ENCODE results near the gene TNPO3.
A peak's percentile ranks its signal among the peaks of the same experiment; 100 is the strongest.
"Not testable (repeated sequence)": the region's sequence is repeated elsewhere in the genome, so short reads cannot be mapped to it uniquely, and the experiment has no call there.

The TNPO3 gene

DNA sequence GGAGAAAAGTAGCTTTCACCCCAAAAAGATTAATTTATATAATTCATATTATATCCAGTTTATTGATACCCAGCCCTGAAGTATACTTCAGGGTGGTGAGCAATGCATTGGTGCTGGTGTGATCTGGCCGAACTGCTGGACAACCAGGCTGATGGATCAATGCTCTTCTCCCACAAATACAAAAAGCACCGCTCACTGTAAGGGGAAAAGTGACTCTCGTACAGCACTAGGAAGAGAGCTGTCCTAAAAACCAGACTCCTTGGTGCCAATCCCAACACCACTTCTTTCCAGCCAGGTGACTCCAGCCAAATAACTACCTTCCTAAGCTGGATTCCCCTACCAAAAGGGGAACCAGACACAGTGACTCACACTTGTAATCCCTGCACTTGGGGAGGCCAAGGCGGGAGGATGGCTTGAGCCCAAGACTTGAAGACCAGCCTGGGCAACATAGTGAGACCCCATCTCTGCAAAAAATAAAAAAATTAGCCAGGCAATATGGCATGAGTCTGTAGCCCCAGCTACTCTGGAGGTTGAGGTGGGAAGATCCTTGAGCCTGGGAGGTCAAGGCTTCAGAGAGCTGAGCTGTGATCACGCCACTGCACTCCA lies 13.1 kb upstream of the TNPO3 start:
- DNase-seq: no peak

DNA sequence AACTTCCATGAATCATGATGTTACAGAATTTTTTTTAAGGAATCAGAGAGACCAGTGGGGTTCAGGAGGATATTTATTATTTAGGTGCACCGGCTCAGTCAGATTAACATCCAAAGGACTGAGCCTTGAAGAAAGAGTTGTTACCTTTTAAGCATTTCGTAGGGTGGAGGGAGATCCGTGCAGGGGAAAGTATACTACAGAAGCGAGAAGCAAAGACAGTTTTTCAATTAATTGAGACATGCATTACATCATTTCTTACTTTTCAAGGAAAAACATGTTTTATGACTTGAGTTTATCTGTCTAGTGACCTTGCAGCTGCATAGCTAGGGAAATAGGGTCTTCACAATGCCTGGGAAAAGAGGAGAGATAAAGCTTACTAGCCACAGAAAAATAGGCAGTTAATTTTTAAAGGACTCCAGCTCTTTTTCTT lies 12.2 kb upstream of the TNPO3 start:
- not testable (repeated sequence) for DNase-seq

DNA sequence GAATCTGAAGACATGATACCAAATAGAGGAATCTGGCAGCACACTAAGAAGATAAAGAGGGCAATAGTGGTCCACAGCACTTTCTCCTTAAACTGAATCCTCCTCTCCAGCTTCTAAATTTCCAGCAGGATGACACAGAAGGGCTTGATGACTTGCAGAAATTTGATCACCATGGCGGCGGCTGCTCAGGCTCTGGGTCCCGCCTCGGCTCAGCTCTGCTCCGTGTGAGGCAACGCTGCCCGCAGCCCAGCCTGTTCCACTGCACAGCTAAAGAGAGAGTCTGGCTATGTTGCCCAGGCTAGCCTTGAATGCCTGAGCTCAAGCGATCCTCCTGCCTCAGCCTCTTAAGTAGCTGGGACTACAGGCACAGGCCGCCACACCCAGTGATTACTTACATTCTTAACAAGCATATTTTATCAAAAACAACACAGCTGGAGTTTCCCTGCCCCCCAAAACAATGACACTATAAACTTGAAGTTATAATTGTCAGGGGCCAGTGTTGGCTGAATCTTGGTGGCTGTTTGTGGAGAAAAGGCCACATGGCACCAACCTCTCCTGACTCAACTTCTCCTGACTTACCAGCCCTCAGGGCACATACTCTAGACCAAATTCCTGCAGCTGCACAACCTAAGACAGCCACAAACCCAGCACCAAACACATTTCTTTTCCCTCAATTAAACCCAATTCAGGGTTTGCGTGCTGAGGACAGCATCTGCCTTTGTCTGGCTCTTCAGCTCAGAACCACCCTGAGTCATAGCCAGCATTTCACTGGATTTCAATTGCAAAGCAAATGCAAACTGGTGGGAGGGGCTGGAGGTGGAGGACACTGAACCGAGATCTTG lies 11.6 kb upstream of the TNPO3 start:
- peak; percentile 3 for DNase-seq

DNA sequence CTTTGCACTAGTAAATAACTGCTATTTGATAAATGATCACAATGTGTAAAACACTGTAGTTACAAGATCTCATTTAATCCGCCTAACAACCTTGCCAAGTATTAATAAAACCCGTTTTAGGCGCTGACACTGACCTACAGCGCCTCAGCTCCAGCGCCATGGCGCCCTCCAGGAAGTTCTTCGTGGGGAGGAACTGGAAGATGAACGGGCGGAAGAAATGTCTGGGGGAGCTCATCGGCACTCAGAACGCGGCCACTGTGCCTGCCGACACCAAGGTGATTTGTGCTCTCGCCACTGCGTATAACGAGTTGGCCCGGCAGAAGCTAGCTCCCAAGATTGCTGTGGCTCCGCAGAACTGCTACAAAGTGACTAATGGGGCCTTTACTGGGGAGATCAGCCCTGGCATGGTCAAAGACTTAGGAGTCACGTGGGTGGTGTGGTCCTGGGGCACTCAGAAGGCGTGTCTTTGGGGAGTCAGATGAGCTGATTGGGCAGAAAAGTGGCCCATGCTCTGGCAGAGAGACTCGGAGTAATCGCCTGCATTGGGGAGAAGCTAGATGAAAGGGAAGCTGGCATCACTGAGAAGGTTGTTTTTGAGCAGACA lies 1.1 kb upstream of the TNPO3 start:
- DNase-seq: no peak

DNA sequence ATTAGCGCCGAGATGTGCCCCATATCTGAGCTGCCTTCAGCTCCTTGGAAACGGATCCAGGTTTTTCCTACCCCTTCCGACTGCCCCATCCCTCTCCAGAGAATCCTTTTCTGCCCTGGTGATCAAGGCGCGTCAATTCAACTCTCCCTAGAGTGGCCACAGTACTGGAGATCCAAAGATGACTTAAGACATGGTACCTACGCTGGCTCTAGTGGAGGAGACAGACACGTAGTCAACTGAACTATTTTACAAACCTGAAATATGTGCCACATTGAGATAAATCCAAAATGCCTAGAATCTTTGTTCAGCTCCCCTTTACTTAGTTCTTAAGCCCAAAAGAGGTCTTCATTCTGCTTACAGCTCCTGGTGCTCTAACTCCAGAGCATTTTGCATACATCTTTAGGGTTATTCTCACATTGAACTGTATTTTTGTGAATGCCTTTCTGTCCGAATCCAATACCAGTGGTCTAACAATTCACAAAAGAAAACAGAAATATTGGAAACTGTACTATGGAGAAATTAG lies 444 bp upstream of the TNPO3 start:
- DNase-seq: no peak

DNA sequence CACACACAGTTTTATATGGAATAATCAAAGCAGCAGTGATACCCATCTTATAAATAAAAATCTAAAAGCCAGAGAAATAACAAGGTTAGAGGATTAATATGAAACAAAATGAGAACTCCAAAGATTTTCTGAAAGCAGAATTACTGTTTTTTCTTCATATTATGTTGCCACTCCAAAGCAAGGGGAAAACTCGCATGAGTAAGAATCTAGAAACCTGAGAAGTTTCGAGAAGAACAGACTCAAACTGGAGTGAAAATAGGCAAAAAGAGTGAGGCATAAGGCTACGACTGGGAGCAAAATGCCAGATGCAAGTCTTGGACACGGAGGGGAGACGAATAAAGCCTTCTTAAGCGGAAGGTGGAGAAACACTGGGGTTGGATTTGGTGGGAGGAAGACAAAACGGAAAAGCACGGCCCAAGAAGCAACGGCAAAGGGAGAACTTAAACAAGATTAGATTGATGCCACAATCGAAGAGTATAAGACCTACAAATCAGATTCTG lies 923 bp downstream of the TNPO3 start:
- no peak for DNase-seq

DNA sequence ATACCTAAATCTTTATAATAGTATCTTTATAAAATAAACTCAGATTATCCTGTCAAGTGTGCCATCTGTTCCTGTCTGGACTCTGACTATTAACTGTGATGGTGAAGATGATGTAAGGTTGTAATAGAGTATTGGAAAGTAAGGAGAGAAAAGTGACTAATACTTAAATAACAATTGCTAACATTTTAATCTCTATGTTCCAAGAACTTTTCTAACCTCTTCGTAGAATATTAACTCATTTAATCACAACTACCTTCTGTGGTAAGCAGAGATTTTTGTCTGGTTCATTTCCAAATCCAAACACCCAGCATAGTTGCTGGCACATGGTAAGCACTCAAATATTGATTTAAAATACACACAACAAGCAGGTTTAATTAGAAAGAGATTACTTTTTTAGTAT lies 2.5 kb downstream of the TNPO3 start:
- no peak for DNase-seq

DNA sequence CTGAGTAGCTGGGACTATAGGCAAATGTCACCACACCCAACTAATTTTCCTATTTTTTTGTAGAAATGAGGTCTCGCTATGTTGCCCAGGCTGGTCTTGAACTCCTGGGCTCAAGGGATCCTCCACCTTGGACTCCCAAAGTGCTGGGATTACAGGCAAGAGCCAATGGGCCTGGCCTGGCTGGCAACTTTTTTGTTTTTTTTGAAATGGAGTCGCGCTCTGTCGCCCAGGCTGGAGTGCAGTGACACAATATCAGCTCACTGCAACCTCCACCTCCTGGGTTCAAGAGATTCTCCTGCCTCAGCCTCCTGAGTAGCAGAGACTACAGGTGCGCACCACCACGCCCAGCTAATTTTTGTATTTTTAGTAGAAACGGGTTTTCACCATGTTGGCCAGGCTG lies 3.5 kb downstream of the TNPO3 start:
- not testable (repeated sequence) for DNase-seq

DNA sequence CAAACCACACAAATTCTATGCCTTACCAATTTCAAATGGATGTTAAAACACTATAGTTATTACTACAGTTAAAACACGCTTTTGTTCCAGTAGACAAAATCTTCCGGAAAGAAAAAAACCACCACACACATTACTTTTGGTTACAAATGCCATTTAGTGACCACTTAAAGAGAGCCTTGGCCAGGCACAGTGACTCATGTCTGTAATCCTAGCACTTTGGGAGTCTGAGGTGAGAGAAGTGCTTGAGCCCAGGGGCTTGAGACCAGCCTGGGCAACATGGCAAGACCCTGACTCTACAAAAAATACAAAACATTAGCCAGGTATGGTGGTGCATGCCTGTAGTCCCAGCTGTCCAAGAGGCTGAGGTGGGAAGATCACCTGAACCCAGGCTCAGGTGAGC lies 7.2 kb downstream of the TNPO3 start:
- no peak for DNase-seq

DNA sequence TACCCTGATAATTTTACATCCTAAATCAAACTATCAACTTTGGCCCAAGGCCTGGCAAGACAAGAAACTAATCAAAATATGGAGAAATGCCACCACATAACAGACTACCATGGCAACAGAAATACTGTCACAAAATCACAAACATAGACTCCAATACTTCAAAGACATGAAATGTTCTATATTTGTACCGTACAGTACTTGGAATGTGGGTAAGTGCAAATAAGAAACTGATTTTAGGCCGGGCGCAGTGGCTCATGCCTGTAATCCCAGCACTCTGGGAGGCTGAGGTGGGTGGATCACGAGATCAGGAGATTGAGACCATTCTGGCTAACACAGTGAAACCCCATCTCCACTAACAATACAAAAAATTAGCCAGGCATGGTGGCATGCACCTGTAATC lies 9.2 kb downstream of the TNPO3 start:
- no peak for DNase-seq

DNA sequence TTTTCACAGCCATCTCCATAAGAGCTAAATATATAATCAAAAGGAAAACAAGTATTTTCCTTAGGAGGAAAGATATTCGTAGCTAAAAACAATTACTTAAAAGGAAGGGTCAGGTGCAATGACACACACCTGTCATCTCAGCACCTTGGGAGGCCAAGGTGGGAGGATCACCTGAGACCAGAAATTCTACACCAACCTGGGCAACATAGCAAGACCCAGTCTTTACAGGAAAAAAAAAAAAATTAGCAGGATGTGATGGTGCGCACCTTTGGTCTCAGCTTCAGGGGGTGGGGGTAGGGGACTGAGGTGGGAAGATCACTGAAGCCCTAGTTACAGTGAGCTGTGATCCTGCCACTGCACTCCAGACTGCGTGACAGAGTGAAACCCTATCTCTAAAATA lies 11.9 kb downstream of the TNPO3 start:
- no peak for DNase-seq

DNA sequence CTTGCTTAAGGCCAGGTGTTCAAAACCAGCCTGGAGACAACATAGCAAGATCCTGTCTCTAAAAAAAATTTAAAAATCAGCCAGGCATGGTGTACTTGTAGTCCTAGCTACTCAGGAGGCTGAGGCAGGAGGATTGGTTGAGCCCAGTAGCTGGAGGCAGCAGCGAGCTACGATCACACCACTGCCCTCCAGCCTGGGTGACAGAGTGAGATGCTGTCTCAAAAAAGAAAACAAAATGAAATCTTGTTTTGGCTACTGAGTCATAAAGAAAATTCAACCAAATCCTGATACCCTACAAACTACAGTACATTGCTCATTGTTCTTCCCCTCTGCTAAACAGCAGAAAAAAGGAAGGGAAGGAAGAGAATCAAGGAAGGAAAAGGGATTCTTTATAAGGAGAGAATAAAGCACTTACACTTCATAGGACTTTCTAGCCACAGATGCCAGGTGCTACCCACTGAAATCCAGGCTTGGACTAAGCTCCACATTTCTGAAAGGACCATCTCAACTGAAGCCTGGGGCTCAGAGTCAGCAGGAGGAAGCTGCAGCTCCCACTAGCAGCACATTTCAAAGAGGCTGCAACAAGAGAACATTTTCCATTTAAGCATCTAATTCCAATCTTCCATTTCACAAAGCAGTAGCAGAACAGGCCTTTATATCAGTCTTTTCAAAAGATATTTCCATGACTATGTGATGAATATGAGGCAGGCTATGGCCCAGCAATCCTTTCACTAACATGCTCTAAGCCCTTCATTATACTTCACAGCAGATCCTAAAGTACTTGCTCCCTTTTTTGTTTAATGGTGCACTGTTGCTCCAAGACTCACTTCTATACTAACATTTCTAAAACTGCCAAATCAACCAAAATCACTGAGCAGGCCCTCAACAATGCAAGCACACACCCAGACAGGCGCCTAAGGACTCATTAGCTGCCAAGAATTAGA lies 13.5 kb downstream of the TNPO3 start:
- no peak for DNase-seq

DNA sequence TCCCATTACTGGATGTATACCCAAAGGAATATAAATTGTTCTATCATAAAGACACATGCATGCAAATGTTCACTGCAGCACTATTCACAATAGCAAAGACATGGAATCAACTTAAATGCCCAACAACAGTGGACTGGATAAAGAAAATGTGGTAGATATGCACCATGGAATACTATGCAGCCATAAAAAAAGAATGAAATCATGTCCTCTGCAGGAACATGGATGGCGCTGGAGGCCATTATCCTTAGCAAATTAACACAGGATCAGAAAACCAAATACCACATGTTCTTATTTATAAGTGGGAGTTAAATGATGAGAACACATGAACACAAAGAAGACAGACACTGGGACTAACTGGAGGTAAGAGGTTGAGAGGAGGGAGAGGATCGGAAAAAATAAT lies 16.4 kb downstream of the TNPO3 start:
- not testable (repeated sequence) for DNase-seq

DNA sequence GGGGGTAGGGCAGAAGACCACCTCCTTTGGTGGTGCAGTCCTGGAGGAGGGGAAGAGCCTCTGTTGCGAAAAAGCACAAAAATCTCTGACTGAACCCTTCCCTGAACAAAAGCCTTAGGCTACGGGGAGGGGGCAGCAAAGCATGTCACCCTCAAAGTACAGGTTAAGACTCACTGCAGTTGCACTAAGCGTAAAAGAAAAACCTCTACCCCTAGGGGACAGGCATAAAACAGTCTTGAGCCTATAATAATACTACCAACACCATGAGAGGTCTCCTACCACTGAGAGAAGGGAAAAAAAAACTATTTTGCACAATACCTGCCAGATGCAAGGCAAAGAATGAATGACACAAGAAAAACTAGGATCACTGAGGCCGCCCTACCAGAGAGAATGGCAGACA lies 17.3 kb downstream of the TNPO3 start:
- DNase-seq: no peak

DNA sequence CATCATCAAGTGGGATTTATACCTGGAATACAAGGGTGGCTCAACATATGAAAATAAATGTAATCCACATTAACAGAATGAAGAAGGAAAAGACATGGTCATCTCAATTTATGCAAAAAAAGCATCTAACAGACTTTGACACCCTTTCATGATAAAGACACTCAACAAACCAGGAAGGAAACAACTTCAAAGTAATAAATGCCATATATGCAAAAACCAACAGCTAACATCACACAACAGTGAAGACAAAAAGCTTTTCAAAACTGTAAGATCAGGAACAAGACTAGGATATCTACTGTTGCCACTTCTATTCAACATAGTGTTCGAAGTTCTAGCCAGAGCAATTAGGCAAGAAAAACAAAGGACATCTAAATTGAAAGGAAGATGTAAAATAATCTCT lies 22.9 kb downstream of the TNPO3 start:
- no peak for DNase-seq

DNA sequence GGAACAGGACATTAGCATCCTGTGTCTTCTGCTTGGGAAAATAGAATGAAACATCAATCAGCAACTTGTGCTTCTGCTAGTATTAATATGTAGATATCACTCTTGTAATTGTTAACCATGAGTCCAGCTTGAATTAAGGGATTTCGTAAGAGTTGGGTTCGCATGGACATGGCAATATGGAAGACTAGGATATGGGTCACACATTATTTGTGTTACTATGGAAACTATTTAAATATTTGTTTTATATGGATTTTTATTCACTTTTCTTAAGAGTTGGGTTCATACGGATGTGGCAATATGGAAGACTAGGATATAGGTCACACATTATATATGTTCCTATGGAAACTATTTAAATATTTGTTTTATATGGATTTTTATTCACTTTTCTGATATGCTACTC lies 24.5 kb downstream of the TNPO3 start:
- no peak for DNase-seq

DNA sequence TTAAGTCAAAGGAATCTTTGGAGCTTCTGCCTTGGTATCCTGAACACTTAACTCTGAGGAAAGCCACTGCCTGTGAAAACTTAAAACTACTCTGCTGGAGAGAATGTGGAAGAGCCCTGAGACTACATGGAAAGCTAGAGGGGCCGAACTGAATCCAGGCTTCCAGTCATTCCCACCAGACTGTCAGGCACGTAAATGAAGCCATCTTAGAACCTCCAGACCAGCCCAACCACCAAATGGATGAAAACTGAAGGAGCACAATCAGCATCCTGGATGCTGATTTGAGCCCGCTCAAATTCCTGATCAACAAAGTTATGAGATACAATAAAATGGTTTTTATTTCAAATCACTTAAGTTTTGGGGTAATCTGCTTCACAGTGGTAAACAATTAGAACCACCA lies 30.8 kb downstream of the TNPO3 start:
- DNase-seq: no peak

DNA sequence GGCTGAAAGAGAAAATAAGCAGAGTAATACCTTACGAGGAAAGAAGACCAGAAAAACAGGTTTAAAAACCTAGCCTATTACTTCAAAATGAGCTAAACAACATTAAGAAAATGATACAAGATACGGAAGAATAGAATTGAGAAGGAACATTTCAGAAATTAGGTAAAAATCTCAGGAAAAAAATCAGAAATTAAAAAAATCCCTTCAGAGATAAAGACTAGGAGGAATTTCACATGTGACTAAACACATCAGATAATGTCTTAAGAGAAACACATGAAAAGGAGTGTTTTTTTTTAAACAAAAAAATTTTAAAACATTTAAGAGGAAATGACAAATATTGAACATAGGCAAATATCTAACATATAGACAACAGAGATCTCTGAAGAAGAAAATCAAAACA lies 33.3 kb downstream of the TNPO3 start:
- DNase-seq: no peak

DNA sequence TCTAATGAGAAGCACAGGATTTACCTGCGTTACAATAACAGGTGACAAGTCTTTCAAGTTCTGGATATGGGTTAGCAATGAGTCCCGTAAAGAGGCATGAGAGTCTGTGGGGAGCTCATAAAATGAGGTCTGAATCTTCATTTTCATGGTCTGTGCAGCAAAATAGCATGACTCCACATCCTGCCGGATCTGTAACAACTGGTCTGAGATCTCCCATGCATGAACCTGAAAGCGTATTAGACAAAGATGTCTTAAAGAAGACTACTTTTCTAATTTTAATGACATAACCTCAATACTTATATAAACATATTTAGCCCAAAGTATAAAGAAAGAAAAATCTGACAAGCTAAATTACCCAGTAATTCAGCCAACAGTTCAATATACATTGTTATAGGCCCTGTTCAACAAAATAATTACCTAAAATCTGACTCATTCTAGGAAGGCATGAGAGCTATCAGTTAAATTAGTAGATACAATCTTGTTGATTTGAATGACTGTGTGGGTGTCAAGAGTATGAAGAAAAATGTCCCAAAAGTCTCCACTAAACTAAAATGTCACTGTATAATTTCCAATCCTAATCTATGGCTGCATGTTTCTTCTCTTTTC lies 36.9 kb downstream of the TNPO3 start:
- no peak for DNase-seq

DNA sequence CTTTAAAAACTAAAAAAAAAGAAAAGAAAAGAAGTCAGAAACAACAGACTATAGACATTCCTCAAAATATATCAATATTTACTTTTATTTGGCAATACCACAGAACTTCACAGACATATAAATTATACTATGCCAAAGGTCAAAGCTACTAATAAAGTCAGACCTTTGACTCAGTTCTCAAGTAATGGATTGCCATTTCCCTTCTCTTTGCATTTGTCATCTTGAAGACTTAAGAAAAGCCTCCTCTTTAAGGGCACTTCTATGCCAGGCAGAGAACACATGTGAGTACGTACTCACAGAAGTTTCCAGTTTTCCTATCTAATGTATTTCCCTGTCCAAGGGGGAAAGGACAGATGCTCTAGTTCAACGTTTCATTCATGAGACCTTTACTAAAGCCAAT lies 37.6 kb downstream of the TNPO3 start:
- DNase-seq: no peak

DNA sequence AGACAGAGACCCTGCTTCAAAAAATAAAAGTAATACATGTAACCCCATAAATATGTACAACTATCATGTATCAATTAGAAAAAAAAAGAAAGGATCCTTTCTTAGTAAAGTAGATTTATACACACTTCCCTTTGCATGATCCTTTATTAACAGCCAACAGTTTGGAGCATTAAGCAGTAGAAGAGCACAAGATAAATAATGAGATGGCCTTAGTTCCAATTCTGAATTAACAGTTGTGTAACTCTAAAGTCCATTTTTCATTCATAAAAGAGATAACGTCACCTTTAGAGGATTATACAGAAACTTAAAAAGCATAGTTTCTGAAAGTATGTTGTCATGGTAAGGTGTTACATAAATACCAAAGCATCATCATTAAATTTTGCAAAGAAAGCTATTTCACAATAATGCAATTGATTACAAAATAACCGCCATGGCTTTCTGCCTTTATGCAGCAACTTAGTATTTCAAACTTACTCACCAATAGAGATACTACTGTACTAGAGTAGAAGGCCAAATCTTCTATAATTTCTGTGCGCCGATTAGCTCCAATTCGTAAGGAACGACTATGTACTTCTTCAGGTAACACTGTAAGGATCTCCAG lies 40.3 kb downstream of the TNPO3 start:
- no peak for DNase-seq

All from NCI-H2171 treated with DMSO at 0.1 percent for 48 hours (cell line).